Hepatocyte (in vitro differentiated cells): ENCODE results near the gene ZNHIT1. TPM values are rescaled to one million over a fixed set of nuclear protein-coding genes. Genes with fewer than 3 reads are reported as not detected.

Experiments used
- DNase-seq: peaks from one replicate; pipeline ENCODE4 v3.0.0-alpha.2; 2016; ENCODE audit warnings: low spot score
- H2AFZ ChIP-seq: fragments of 200-600 bp; sonication (generic); 2 replicates; pipeline ENCODE4 v1.6.0; 2016; ENCODE audit warnings: antibody characterized with exemption, mild to moderate bottlenecking
- H3K27ac ChIP-seq: fragments of 200-600 bp; sonication (generic); 2 replicates; pipeline ENCODE4 v1.5.1; 2016; ENCODE audit warnings: mild to moderate bottlenecking
- H3K27me3 ChIP-seq: fragments of 200-600 bp; sonication (generic); 2 replicates; pipeline ENCODE4 v1.6.1; 2016
- H3K36me3 ChIP-seq: fragments of 200-600 bp; sonication (generic); replicated peaks from 2 replicates; pipeline ENCODE4 v1.5.1; 2016; ENCODE audit warnings: low read depth; ENCODE audit not compliant: insufficient read depth
- H3K4me1 ChIP-seq: fragments of 200-600 bp; sonication (generic); 2 replicates; pipeline ENCODE4 v1.5.1; 2016; ENCODE audit warnings: mild to moderate bottlenecking, moderate library complexity; ENCODE audit not compliant: insufficient read depth
- H3K4me2 ChIP-seq: fragments of 200-600 bp; sonication (generic); 2 replicates; pipeline ENCODE4 v1.6.0; 2016
- H3K4me3 ChIP-seq: fragments of 200-600 bp; sonication (generic); 2 replicates; pipeline ENCODE4 v1.5.1; 2016; ENCODE audit warnings: mild to moderate bottlenecking
- H3K79me2 ChIP-seq: fragments of 200-600 bp; sonication (generic); 2 replicates; pipeline ENCODE4 v1.6.0; 2017; ENCODE audit warnings: mild to moderate bottlenecking
- H3K9me2 ChIP-seq: fragments of 200-600 bp; sonication (generic); replicated peaks from 2 replicates; pipeline ENCODE4 v1.6.0; 2017; ENCODE audit warnings: mild to moderate bottlenecking; ENCODE audit not compliant: insufficient read depth
- H3K9me3 ChIP-seq: fragments of 200-600 bp; sonication (generic); 2 replicates; pipeline ENCODE4 v1.5.1; 2016; ENCODE audit warnings: low read depth, mild to moderate bottlenecking
- H4K20me1 ChIP-seq: fragments of 200-600 bp; sonication (generic); 2 replicates; pipeline ENCODE4 v1.6.0; 2016; ENCODE audit warnings: mild to moderate bottlenecking; ENCODE audit not compliant: insufficient read depth, poor library complexity, severe bottlenecking
- CTCF ChIP-seq: fragments of 200-600 bp; sonication (generic); IDR thresholded peaks from 2 replicates; pipeline ENCODE4 v1.5.1; 2016; ENCODE audit warnings: antibody characterized with exemption, mild to moderate bottlenecking; ENCODE audit not compliant: poor library complexity
- EZH2 ChIP-seq: fragments of 200-600 bp; sonication (generic); IDR thresholded peaks from 2 replicates; pipeline ENCODE4 v1.6.1; 2016; ENCODE audit warnings: antibody characterized with exemption, mild to moderate bottlenecking, borderline replicate concordance
- EZH2phosphoT487 ChIP-seq: fragments of 200-600 bp; sonication (generic); IDR thresholded peaks from one replicate; pipeline ENCODE4 v1.6.1; 2018; ENCODE audit warnings: antibody characterized with exemption, mild to moderate bottlenecking, low read depth, moderate library complexity; ENCODE audit not compliant: unreplicated experiment, severe bottlenecking
- WGBS: methylation state at CpG from one replicate; pipeline ENCODE4 v1.1.6; 2016; ENCODE audit warnings: low lambda C conversion rate; ENCODE audit errors: missing lambda C conversion rate; 5-methylcytosine and 5-hydroxymethylcytosine counted together
- polyA plus RNA-seq: library from polyadenylated mRNA; unstranded; fragments of >200 nt; fragmentation: Nextera tagmentation; extraction: Ambion mirVana; gene quantifications from 2 replicates; pipeline ENCODE4 v1.2.1, GENCODE V29; 2016
- total RNA-seq: library from RNA; depleted of rRNA; stranded (reverse); fragments of >200 nt; gene quantifications from 2 replicates; pipeline ENCODE4 v1.2.3, GENCODE V29; 2014

The ZNHIT1 gene
- total and polyA plus RNA-seq, 2 experiments from 2014 or later = 110 to 117 TPM

GRCh38 chr7:101210143-101210542, 7.8 kb upstream of the ZNHIT1 start:
- H3K79me2 ChIP-seq = no peaks in the 10 kb centered on the region
- no peak for DNase-seq
- no peaks in the 10 kb centered on the region for H4K20me1 ChIP-seq
- H3K4me3 ChIP-seq = no peak overlapping the region
- no peaks in the 10 kb centered on the region for H3K9me2 ChIP-seq
- H3K27me3 ChIP-seq = no peaks in the 10 kb centered on the region
- no peak overlapping the region for H3K4me2 ChIP-seq
- no peak overlapping the region for H2AFZ ChIP-seq
- no peaks in the 10 kb centered on the region for H3K4me1 ChIP-seq
- no peaks in the 10 kb centered on the region for H3K9me3 ChIP-seq
- 100% methylated on average over 17 of the region's 19 CpGs for WGBS
- TF ChIP-seq CTCF = no peak
- no peak for TF ChIP-seq EZH2
- no peak for TF ChIP-seq EZH2phosphoT487
- no peak overlapping the region for H3K27ac ChIP-seq
- no peaks in the 10 kb centered on the region for H3K36me3 ChIP-seq

- TF ChIP-seq EZH2phosphoT487 = no peak
- no peak for TF ChIP-seq CTCF
- no peak for TF ChIP-seq EZH2
- Histone ChIP-seq H3K4me1 (peaks cover 6% of the 10 kb centered on the region), H3K4me2 (no peak overlapping the region), H3K4me3 (no peak overlapping the region), H4K20me1 (no peaks in the 10 kb centered on the region), H3K9me2 (no peaks in the 10 kb centered on the region), H3K27ac (no peak overlapping the region), H3K9me3 (no peaks in the 10 kb centered on the region), H2AFZ (no peak overlapping the region), H3K36me3 (no peaks in the 10 kb centered on the region), H3K27me3 (no peaks in the 10 kb centered on the region), H3K79me2 (peaks cover 13% of the 10 kb centered on the region)
- WGBS = 98% methylated on average over 21 of the region's 24 CpGs
- no peak for DNase-seq
These were observed 6.5 kb upstream of the ZNHIT1 start for GRCh38 chr7:101211501-101211900.

GRCh38 chr7:101212014-101212413, 6.0 kb upstream of the ZNHIT1 start:
- WGBS = 96% methylated on average over 8 of the region's 8 CpGs
- no peak overlapping the region for H2AFZ ChIP-seq

More at GRCh38 chr7:101212014-101212413, 6.0 kb upstream of the ZNHIT1 start:
- Histone ChIP-seq H3K79me2 (peaks cover 18% of the 10 kb centered on the region), H4K20me1 (no peaks in the 10 kb centered on the region), H3K9me2 (no peaks in the 10 kb centered on the region), H3K36me3 (no peaks in the 10 kb centered on the region), H3K4me2 (no peak overlapping the region), H3K27ac (no peak overlapping the region), H3K27me3 (no peaks in the 10 kb centered on the region), H3K9me3 (no peaks in the 10 kb centered on the region), H3K4me1 (peaks cover 8% of the 10 kb centered on the region), H3K4me3 (no peak overlapping the region)
- no peak for DNase-seq
- TF ChIP-seq EZH2phosphoT487 = no peak
- no peak for TF ChIP-seq EZH2
- TF ChIP-seq CTCF = no peak
